Karpas-422 (cell line): ENCODE data around the gene SSH2. TPM values are rescaled to one million over a fixed set of nuclear protein-coding genes. Genes with fewer than 3 reads are reported as not detected.
"Not testable (repeated sequence)": the region's sequence is repeated elsewhere in the genome, so short reads cannot be mapped to it uniquely, and the experiment has no call there.

Source experiments
- DNase-seq: peaks from one replicate; pipeline ENCODE4 v3.0.0-alpha.2; 2015
- H2AFZ ChIP-seq: fragments of 200-600 bp; sonication (generic); 2 replicates; pipeline ENCODE4 v1.6.1; 2014; ENCODE audit warnings: antibody characterized with exemption, low read length, mixed read lengths
- H3K27ac ChIP-seq: fragments of 200-600 bp; sonication (generic); 2 replicates; pipeline ENCODE4 v1.5.1; 2014; ENCODE audit warnings: mild to moderate bottlenecking, low read length, moderate library complexity
- H3K27me3 ChIP-seq: fragments of 200-600 bp; sonication (generic); 2 replicates; pipeline ENCODE4 v1.6.1; 2014; ENCODE audit warnings: low read length, mixed read lengths
- H3K36me3 ChIP-seq: fragments of 200-600 bp; sonication (generic); 2 replicates; pipeline ENCODE4 v1.6.1; 2014; ENCODE audit warnings: low read length, mixed read lengths; ENCODE audit not compliant: insufficient read depth
- H3K4me1 ChIP-seq: fragments of 200-600 bp; sonication (generic); 2 replicates; pipeline ENCODE4 v1.6.1; 2014; ENCODE audit warnings: mild to moderate bottlenecking, low read length, mixed read lengths
- H3K4me2 ChIP-seq: fragments of 200-600 bp; sonication (generic); 2 replicates; pipeline ENCODE4 v1.6.1; 2014; ENCODE audit warnings: low read length, low read depth, mild to moderate bottlenecking; ENCODE audit not compliant: poor library complexity, severe bottlenecking
- H3K4me3 ChIP-seq: fragments of 200-600 bp; sonication (generic); 2 replicates; pipeline ENCODE4 v1.5.1; 2014; ENCODE audit warnings: mild to moderate bottlenecking, antibody characterized with exemption, low read length, mixed read lengths
- H3K79me2 ChIP-seq: fragments of 200-600 bp; sonication (generic); 2 replicates; pipeline ENCODE4 v1.6.1; 2014; ENCODE audit warnings: mild to moderate bottlenecking, low read length, mixed read lengths
- H3K9ac ChIP-seq: fragments of 200-600 bp; sonication (generic); 2 replicates; pipeline ENCODE4 v1.6.0; 2014; ENCODE audit warnings: low read length
- H3K9me2 ChIP-seq: fragments of 200-600 bp; sonication (generic), shearing (Covaris generic); replicated peaks from 2 replicates; pipeline ENCODE4 v1.6.0; 2014; ENCODE audit warnings: mild to moderate bottlenecking, low read length, moderate library complexity; ENCODE audit not compliant: insufficient read depth
- H3K9me3 ChIP-seq: fragments of 300-700, 200-600 bp; sonication (generic); 2 replicates; pipeline ENCODE4 v1.6.1; 2014; ENCODE audit warnings: low read length, mixed read lengths
- H4K20me1 ChIP-seq: fragments of 200-600 bp; sonication (generic); 2 replicates; pipeline ENCODE4 v1.6.1; 2014; ENCODE audit warnings: mild to moderate bottlenecking, antibody characterized with exemption, low read length, low read depth; ENCODE audit not compliant: insufficient read depth
- total RNA-seq: library from RNA; depleted of rRNA; stranded (reverse); fragments of >200 nt; shearing (Covaris generic); gene quantifications from 2 replicates; pipeline ENCODE4 v1.2.3, GENCODE V29; 2014; ENCODE audit warnings: low replicate concordance

The SSH2 gene
- total RNA-seq, 1 experiment from 2014 or later: 53.9 TPM

DNA sequence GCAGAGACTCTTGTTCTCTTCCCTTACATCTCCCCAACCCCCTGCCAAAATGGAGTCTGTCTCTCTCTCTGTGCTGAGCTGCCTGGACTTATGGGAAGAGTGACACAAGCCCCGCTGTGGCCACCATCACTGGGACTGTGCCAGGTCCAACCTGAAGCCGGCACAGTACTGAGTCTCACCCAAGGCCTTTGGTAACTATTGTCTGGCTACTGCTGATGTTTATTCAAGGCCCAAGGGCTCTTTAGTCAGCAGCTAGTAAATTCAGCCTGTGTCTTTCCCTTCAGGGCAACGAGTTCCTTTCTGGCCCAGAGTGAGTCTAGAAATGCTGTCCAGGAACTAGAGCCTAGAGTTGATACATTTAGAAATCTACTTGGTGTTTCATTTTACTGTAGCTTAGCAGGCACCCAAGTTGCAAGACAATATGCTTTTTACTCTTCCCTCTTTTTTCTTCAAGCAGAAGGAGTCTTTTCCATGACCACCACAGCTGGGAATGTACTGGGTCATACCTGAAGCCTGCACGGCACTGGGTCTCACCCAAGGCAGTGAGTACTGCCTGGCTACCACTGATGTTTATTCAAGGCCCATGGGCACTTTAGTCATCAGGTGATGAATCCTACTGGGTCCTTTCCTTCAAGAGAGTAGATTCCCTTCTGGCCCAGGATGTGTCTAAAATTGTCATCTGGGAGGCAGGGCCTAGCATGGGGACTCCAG, 29.1 kb upstream of the SSH2 start:
- Histone ChIP-seq H2AFZ (no peak overlapping the region), H3K4me1 (no peaks in the 10 kb centered on the region), H3K27ac (no peak overlapping the region), H3K4me2 (no peak overlapping the region), H3K9me2 (no peaks in the 10 kb centered on the region), H3K9ac (no peak overlapping the region), H3K9me3 (no peaks in the 10 kb centered on the region), H3K79me2 (no peaks in the 10 kb centered on the region), H4K20me1 (no peaks in the 10 kb centered on the region), H3K4me3 (no peak overlapping the region), H3K27me3 (no peaks in the 10 kb centered on the region), H3K36me3 (no peaks in the 10 kb centered on the region)
- DNase-seq: no peak

DNA sequence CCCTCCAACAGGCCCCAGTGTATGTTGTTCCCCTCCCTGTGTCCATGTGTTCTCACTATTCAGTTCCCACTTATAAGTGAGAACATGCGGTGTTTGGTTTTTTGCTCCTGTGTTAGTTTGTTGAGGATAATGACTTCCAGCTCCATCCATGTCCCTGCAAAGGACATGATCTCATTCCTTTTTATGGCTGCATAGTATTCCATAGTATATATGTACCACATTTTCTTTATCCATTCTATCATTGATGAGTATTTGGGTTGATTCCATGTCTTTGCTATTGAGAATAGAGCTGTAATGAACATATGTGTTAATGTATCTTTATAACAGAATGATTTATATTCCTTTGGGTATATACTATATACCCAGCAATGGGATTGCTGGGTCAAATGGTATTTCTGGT, 27.5 kb upstream of the SSH2 start:
- H3K9me3 ChIP-seq, H3K36me3 ChIP-seq, H3K4me2 ChIP-seq, H3K79me2 ChIP-seq, DNase-seq, H3K4me1 ChIP-seq, H4K20me1 ChIP-seq, H3K4me3 ChIP-seq, H2AFZ ChIP-seq, H3K9ac ChIP-seq, H3K27ac ChIP-seq, H3K9me2 ChIP-seq, H3K27me3 ChIP-seq: not testable (repeated sequence)

DNA sequence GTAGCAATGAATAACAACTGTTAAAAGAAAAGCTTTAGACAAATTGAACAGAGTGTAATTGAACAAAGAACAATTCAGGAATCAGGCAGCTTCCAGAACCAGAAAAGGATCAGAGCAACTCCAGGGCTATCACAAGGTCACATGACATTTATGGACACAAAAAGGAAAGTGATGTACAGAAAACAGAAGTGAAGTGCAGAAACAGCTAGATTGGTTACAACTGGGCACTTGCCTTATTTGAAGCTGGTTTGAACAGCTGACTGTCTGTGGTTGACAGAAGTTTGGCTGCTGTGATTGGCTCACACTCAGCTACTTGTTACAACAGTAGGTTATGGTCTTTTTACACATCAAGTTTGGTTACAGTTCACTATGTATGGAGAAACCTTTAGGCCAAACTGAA, 26.2 kb upstream of the SSH2 start:
- Histone ChIP-seq H4K20me1 (no peaks in the 10 kb centered on the region), H3K27ac (no peak overlapping the region), H3K36me3 (no peaks in the 10 kb centered on the region), H3K9me3 (no peaks in the 10 kb centered on the region), H3K27me3 (no peaks in the 10 kb centered on the region), H2AFZ (no peak overlapping the region), H3K4me2 (no peak overlapping the region), H3K9ac (no peak overlapping the region), H3K4me1 (no peaks in the 10 kb centered on the region), H3K9me2 (no peaks in the 10 kb centered on the region), H3K79me2 (no peaks in the 10 kb centered on the region), H3K4me3 (no peak overlapping the region)
- no peak for DNase-seq

DNA sequence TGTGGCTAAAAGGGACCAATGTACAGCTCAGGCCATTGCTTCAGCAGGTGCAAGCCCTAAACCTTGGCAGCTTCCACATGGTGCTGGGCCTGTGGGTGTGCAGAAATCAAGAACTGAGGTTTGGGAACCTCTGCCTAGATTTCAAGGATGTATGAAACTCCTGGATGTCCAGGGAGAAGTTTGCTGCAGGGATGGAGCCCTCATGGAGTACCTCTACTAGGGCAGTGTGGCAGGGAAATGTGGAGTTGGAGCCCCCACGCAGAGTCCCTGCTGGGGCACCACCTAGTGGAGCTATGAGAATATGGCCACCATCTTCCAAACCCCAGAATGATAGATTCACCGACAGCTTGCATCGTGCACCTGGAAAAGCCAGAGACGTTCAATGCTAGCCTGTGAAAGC, 24.4 kb upstream of the SSH2 start:
- no peak overlapping the region for H3K27ac ChIP-seq
- H4K20me1 ChIP-seq: no peaks in the 10 kb centered on the region
- no peaks in the 10 kb centered on the region for H3K4me1 ChIP-seq
- no peak overlapping the region for H2AFZ ChIP-seq
- no peaks in the 10 kb centered on the region for H3K9me2 ChIP-seq
- H3K9ac ChIP-seq: no peak overlapping the region
- no peaks in the 10 kb centered on the region for H3K79me2 ChIP-seq
- H3K27me3 ChIP-seq: no peaks in the 10 kb centered on the region
- no peaks in the 10 kb centered on the region for H3K36me3 ChIP-seq
- H3K4me2 ChIP-seq: no peak overlapping the region
- no peak overlapping the region for H3K4me3 ChIP-seq
- peak; percentile 47 for DNase-seq
- no peaks in the 10 kb centered on the region for H3K9me3 ChIP-seq

DNA sequence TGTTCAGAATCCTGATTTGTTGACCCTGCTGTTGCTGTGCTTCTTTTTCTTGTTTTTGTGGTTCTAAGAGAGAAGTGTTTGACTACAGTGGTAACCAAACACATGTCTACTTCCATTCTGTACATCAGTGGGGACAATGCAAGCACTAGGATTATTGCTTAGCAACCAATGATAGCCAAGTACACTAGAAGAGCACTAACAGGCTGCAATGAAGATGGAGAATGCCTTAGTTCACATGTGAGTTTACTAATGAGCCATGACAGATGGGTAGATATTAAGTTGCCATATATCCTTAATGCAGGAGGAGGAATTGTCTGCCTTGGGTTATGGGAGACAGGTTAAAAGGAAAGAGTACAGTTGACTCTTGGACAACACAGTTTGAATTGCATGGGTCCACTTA, 19.7 kb upstream of the SSH2 start:
- Histone ChIP-seq H3K79me2 (no peaks in the 10 kb centered on the region), H3K4me3 (no peak overlapping the region), H3K9me3 (no peaks in the 10 kb centered on the region), H3K36me3 (no peaks in the 10 kb centered on the region), H3K27ac (no peak overlapping the region), H2AFZ (no peak overlapping the region), H3K4me2 (no peak overlapping the region), H3K4me1 (peaks cover 13% of the 10 kb centered on the region), H3K9me2 (no peaks in the 10 kb centered on the region), H3K27me3 (no peaks in the 10 kb centered on the region), H3K9ac (no peak overlapping the region), H4K20me1 (no peaks in the 10 kb centered on the region)
- no peak for DNase-seq

DNA sequence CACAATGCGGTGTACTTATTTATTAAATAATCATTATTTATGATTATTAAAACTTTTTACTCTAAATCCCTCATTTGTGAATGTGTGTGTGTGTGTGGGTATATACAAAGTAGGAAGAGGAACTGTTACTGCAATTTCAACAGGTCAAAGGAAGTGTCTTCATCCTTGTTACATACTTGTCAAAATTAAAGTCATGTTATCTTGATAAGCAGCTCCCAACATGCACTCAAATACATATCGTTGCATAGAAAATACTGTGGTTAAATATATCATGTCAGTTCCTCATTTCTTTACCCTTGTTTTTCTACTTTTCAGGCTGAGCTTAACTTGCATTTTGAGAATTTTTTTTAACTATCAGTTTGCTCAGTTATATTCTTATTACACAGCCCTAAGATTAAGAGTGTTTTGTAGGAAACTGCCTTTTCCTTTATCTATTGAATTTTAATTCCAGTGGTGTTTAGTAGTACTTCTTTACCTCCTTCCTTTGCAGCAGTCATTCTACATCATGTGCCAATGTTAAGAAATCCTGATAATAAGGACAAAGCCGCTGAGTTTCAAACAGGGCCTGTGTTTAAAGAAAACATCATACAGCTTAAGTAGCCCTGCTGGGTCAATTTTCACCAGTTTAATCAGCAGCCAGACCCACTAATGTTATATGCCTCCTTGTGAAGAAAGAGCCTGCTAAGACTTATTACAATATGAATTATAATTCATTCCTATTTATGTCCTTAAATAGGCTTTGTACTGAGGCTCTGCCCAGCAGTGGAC, 18.6 kb upstream of the SSH2 start:
- no peaks in the 10 kb centered on the region for H4K20me1 ChIP-seq
- peak overlapping the region; percentile 56; the same call in 1 of the 2 replicates for H2AFZ ChIP-seq
- H3K79me2 ChIP-seq: no peaks in the 10 kb centered on the region
- H3K4me3 ChIP-seq: no peak overlapping the region
- DNase-seq: peak; percentile 47
- H3K4me2 ChIP-seq: peak overlapping the region; percentile 39
- no peak overlapping the region for H3K27ac ChIP-seq
- H3K27me3 ChIP-seq: no peaks in the 10 kb centered on the region
- no peak overlapping the region for H3K9ac ChIP-seq
- no peaks in the 10 kb centered on the region for H3K36me3 ChIP-seq
- no peaks in the 10 kb centered on the region for H3K9me3 ChIP-seq
- no peaks in the 10 kb centered on the region for H3K9me2 ChIP-seq
- H3K4me1 ChIP-seq: peaks cover 13% of the 10 kb centered on the region

DNA sequence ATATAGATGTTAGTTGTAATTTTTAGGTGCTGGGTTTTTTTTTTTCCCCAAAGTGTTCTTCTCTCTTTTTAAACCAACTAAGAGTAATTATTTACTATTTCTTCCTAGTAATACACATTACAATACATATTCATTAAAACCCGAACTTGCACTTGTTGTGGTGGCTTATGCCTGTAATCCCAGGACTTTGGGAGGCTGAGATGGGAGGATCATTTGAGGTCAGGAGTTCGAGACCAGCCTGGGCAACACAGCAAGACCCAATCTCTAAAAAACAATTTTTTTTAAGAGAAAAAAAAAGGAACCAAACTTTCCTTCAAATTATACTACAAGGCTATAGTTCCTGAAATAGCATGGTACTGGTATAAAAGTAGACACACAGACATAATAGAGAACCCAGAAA, 15.3 kb upstream of the SSH2 start:
- no peaks in the 10 kb centered on the region for H3K27me3 ChIP-seq
- H3K4me2 ChIP-seq: no peak overlapping the region
- H3K9me2 ChIP-seq: no peaks in the 10 kb centered on the region
- peaks cover 13% of the 10 kb centered on the region for H3K4me1 ChIP-seq
- no peak overlapping the region for H2AFZ ChIP-seq
- H3K4me3 ChIP-seq: no peak overlapping the region
- no peaks in the 10 kb centered on the region for H3K9me3 ChIP-seq
- no peaks in the 10 kb centered on the region for H3K79me2 ChIP-seq
- no peaks in the 10 kb centered on the region for H3K36me3 ChIP-seq
- H4K20me1 ChIP-seq: no peaks in the 10 kb centered on the region
- DNase-seq: no peak
- no peak overlapping the region for H3K9ac ChIP-seq
- H3K27ac ChIP-seq: no peak overlapping the region

DNA sequence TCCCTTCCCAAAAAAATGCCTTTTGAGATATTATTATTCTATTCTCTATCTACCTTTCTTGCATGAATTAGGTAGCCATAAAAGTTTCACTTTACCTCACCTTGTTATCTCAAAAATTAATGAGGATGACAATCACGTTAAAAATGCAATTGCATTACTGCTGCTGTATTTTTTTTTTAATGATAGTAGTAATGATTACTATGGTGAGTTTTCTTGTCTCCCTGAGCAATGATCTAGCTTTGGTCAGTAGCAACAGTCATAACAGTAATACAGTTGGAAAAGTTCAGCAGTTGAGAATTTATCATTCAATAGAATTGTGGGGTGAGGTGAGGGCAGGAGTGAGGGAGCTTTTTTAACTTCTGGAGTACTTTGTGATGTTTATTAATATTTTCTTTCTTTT, 11.3 kb upstream of the SSH2 start, which contains the start of gene EFCAB5:
EFCAB5 (plus strand) TSS at position 301 of the 400 bp plus-strand sequence. CDS start 163 bp downstream, outside the sequence.
- Histone ChIP-seq H3K9me3 (no peaks in the 10 kb centered on the region), H3K27me3 (no peaks in the 10 kb centered on the region), H4K20me1 (no peaks in the 10 kb centered on the region), H3K9ac (no peak within 1 kb of the TSS), H3K36me3 (no peaks in the 10 kb centered on the region), H3K9me2 (no peaks in the 10 kb centered on the region), H3K4me3 (no peak within 1 kb of the TSS), H3K4me2 (no peak within 1 kb of the TSS), H3K4me1 (no peaks in the 10 kb centered on the region), H3K27ac (no peak within 1 kb of the TSS), H2AFZ (no peak within 1 kb of the TSS), H3K79me2 (no peaks in the 10 kb centered on the region)
- no peak for DNase-seq
